Colonic mucosa (tissue), 4 donors: ENCODE results near the gene TCL1A. TPM values are rescaled to one million over a fixed set of nuclear protein-coding genes. Genes with fewer than 3 reads are reported as not detected.

Experiments
- DNase-seq: peaks from one replicate; pipeline ENCODE4 v3.0.0-alpha.2; 2020
- H3K27ac ChIP-seq: fragments of 200-600 bp; one replicate; pipeline ENCODE4 v1.8.0; 2021
- H3K27me3 ChIP-seq: fragments of 200-600 bp; one replicate; pipeline ENCODE4 v1.8.0; 2021
- H3K36me3 ChIP-seq: fragments of 200-600 bp; one replicate; pipeline ENCODE4 v1.8.0; 2021
- H3K4me1 ChIP-seq: fragments of 200-600 bp; one replicate; pipeline ENCODE4 v1.8.0; 2021; ENCODE audit warnings: mild to moderate bottlenecking
- H3K4me3 ChIP-seq: fragments of 200-600 bp; one replicate; pipeline ENCODE4 v1.8.0; 2021
- H3K9ac ChIP-seq, 2 donors: one replicate each; pipeline ENCODE4 v1.7.0; 2013; ENCODE audit warnings: control low read depth in 2 of 2, low read depth in 2 of 2, low read length in 2 of 2
- H3K9me3 ChIP-seq: fragments of 200-600 bp; one replicate; pipeline ENCODE4 v1.8.0; 2021
- CTCF ChIP-seq: fragments of 200-600 bp; IDR thresholded peaks from one replicate; pipeline ENCODE4 v1.8.0; 2022; ENCODE audit warnings: antibody characterized with exemption, mild to moderate bottlenecking
- intact Hi-C: fragments of 100-400 bp; cut with DNase I; formaldehyde crosslinking; loops from one replicate; pipeline ENCODE4 v1.14.1; 2022
- total RNA-seq, 2 donors: library from RNA; stranded (reverse); fragmentation: NEBNext Ultra II Directional in 1 of 2; extraction: Animal tissue kit (Norgen Biotek cat#: 25700) in 1 of 2; gene quantifications; one replicate each; pipeline ENCODE4 v1.2.1, GENCODE V29; 2021
- donor health status: healthy.
- donor health status: DM: no; HTN: no; CAD: no.
- donor health status: DM: no; HTN: no; CAD: no.

Gene TCL1A
- total RNA-seq, 2 donors from 2014 or later, result 0.57 TPM; not detected in 1

DNA sequence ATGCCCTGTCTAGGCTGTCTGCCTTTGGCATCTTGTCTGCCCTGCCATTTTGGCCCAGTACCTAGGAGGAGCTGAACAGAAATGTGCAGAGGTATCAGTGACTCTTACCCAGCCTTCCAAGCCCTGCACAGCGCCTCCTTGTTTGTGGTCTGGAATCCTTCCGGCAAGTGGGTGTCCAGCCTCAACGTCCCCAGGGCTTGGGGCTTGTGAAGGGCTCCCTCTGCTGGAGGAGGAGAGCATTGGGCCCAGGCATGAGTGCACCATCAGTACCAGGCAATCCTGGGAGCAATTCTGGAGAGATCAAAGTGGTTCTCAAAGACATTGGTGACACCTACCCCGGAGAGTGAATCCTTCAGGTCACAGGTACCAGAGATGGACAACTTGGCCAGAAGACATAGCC, 30.1 kb downstream of the TCL1A start:
- H3K4me3 ChIP-seq, result no peak overlapping the region
- H3K9ac ChIP-seq, result no peak overlapping the region
- intact Hi-C loops, result loop anchor here (2.0 kb wide), 1 partner anchor 123 kb away; no protein-coding TSS in a partner anchor
- no peaks in the 10 kb centered on the region for H3K9me3 ChIP-seq
- DNase-seq, result peak; percentile 22
- no peak overlapping the region for H3K27ac ChIP-seq
- no peaks in the 10 kb centered on the region for H3K4me1 ChIP-seq
- no peaks in the 10 kb centered on the region for H3K36me3 ChIP-seq
- peak; percentile 54 for TF ChIP-seq CTCF
- H3K27me3 ChIP-seq, result no peaks in the 10 kb centered on the region

- no peak for DNase-seq
- Histone ChIP-seq H3K36me3 (no peaks in the 10 kb centered on the region), H3K4me3 (no peak overlapping the region), H3K27me3 (no peaks in the 10 kb centered on the region), H3K9ac (no peak overlapping the region), H3K27ac (no peak overlapping the region), H3K4me1 (no peaks in the 10 kb centered on the region), H3K9me3 (no peaks in the 10 kb centered on the region)
- intact Hi-C loops, result no loop called here
- no peak for TF ChIP-seq CTCF
These were observed 32.8 kb downstream of the TCL1A start for GRCh38 chr14:95681153-95681552.

DNA sequence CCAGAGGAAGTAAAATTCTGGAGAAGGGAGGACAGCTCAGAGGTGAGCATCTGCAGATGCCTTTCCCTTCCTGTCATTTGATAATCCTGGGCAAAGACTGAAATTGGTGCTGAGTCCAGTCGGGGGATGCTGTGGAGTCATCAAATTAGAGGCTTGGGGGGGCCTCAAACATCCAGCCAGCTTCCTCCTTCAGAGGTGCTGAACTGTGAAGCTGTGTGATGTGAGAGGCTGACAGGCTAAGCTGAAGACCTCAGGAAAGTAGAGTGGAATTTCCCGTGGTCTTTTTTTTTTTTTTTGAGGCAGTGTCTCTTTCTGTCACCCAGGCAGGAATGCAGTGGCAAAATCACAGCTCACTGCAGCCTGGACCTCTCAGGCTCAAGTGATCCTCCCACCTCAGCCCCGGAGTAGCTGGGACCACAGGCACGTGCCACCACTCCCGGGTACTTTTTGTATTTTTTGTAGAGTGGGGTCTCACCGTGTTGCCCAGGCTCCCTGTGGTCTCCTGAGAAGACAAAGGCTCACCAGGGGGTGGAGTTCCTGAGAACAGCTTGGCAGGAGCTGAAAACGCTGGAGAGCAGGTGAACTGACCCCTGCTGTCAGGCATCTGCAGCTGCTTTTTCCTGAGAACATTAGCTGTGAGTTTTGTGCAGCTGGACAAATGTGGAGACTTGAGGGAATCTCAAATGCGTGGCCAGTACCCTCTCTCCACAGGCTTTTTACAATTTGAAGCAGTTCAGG, 33.8 kb downstream of the TCL1A start:
- H3K4me1 ChIP-seq, result no peaks in the 10 kb centered on the region
- no peak for TF ChIP-seq CTCF
- H3K36me3 ChIP-seq, result no peaks in the 10 kb centered on the region
- no peak overlapping the region for H3K9ac ChIP-seq
- no peaks in the 10 kb centered on the region for H3K27me3 ChIP-seq
- H3K27ac ChIP-seq, result no peak overlapping the region
- no peaks in the 10 kb centered on the region for H3K9me3 ChIP-seq
- intact Hi-C loops, result no loop called here
- no peak for DNase-seq
- H3K4me3 ChIP-seq, result no peak overlapping the region

- no peak for TF ChIP-seq CTCF
- H3K27ac ChIP-seq, result no peak overlapping the region
- intact Hi-C loops, result no loop called here
- no peaks in the 10 kb centered on the region for H3K36me3 ChIP-seq
- no peak overlapping the region for H3K9ac ChIP-seq
- H3K4me1 ChIP-seq, result no peaks in the 10 kb centered on the region
- no peak overlapping the region for H3K4me3 ChIP-seq
- no peaks in the 10 kb centered on the region for H3K9me3 ChIP-seq
- no peaks in the 10 kb centered on the region for H3K27me3 ChIP-seq
- DNase-seq, result no peak
These were observed 34.6 kb downstream of the TCL1A start for GRCh38 chr14:95679148-95679815.

DNA sequence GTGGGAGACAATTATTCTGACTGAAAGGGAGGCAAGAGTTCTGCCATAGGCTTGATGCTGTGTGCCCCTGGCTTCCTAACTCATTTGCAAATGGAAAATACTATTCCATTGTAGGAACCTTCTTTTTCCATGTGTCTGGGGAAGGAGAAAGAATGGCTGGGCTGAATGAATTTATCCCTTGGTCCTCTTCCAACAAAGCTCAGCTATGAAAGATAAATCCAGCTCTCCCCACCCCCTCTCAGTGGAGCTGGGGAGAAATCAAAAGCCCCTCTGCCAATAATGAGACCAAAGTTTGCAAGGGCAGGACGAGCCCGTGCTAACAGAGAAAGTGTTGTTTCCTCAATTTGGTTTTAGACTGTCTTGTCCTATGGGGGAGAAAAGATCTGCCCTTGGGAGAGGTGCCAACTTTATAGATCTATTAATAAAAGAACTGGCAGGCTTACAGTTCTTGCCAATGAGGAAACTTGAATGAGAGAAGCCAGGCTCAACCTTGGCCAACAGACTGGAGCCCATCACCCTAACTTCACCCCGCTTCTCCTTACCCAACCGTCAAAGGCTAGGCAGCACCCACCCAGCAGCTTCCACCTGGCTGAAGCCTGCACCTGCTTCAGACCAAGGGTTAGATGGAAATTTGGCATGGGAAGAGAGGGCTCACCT, 36.6 kb downstream of the TCL1A start:
- DNase-seq, result no peak
- H3K4me3 ChIP-seq, result no peak overlapping the region
- H3K27me3 ChIP-seq, result no peaks in the 10 kb centered on the region
- no peaks in the 10 kb centered on the region for H3K4me1 ChIP-seq
- H3K36me3 ChIP-seq, result no peaks in the 10 kb centered on the region
- intact Hi-C loops, result no loop called here
- no peaks in the 10 kb centered on the region for H3K9me3 ChIP-seq
- no peak for TF ChIP-seq CTCF
- H3K9ac ChIP-seq, result no peak overlapping the region
- no peak overlapping the region for H3K27ac ChIP-seq
